NCI-H748 (cell line): ENCODE measurements around the gene HOXC6.

Experiments used
- DNase-seq: peaks from one replicate; lab custom pipeline; 2025; ENCODE audit not compliant: unreplicated experiment; lab: John Stamatoyannopoulos, UW

Gene HOXC6

GRCh38 chr12:54001283-54002187, 26.7 kb upstream of the HOXC6 start:
- no peak for DNase-seq

- no peak for DNase-seq
Observed at GRCh38 chr12:54002278-54002914, 25.8 kb upstream of the HOXC6 start.

- no peak for DNase-seq
Observed at GRCh38 chr12:54002915-54003389, 25.3 kb upstream of the HOXC6 start.

GRCh38 chr12:54003625-54004024, 24.6 kb upstream of the HOXC6 start:
- DNase-seq = no peak

GRCh38 chr12:54004063-54004840, 24.0 kb upstream of the HOXC6 start:
- no peak for DNase-seq

GRCh38 chr12:54004841-54005530, 23.3 kb upstream of the HOXC6 start:
- DNase-seq = no peak

- peak; percentile 37 for DNase-seq
Observed at GRCh38 chr12:54005531-54005852, 22.7 kb upstream of the HOXC6 start.

GRCh38 chr12:54005853-54006558, 22.2 kb upstream of the HOXC6 start:
- DNase-seq = peak; percentile 78

GRCh38 chr12:54006559-54007220, 21.6 kb upstream of the HOXC6 start:
- DNase-seq = no peak

GRCh38 chr12:54007538-54008259, 20.5 kb upstream of the HOXC6 start:
- DNase-seq = no peak

- no peak for DNase-seq
Observed at GRCh38 chr12:54008260-54008552, 20.0 kb upstream of the HOXC6 start.

- DNase-seq = peak; percentile 56
Observed at GRCh38 chr12:54009171-54010052, 18.8 kb upstream of the HOXC6 start.

- no peak for DNase-seq
Observed at GRCh38 chr12:54010053-54010971, 17.9 kb upstream of the HOXC6 start.

- DNase-seq = no peak
Observed at GRCh38 chr12:54010972-54011664, 17.1 kb upstream of the HOXC6 start.

GRCh38 chr12:54011665-54012532, 16.3 kb upstream of the HOXC6 start:
- no peak for DNase-seq
